HG03045 (cell line): ENCODE data around the gene KLF6.

Experiments used
- ATAC-seq: cut with Tn5 transposase; IDR thresholded peaks from one replicate; pipeline ENCODE4 v1.9.1; 2021; ENCODE audit warnings: mild to moderate bottlenecking, moderate library complexity; ENCODE audit not compliant: unreplicated experiment

The KLF6 gene

DNA sequence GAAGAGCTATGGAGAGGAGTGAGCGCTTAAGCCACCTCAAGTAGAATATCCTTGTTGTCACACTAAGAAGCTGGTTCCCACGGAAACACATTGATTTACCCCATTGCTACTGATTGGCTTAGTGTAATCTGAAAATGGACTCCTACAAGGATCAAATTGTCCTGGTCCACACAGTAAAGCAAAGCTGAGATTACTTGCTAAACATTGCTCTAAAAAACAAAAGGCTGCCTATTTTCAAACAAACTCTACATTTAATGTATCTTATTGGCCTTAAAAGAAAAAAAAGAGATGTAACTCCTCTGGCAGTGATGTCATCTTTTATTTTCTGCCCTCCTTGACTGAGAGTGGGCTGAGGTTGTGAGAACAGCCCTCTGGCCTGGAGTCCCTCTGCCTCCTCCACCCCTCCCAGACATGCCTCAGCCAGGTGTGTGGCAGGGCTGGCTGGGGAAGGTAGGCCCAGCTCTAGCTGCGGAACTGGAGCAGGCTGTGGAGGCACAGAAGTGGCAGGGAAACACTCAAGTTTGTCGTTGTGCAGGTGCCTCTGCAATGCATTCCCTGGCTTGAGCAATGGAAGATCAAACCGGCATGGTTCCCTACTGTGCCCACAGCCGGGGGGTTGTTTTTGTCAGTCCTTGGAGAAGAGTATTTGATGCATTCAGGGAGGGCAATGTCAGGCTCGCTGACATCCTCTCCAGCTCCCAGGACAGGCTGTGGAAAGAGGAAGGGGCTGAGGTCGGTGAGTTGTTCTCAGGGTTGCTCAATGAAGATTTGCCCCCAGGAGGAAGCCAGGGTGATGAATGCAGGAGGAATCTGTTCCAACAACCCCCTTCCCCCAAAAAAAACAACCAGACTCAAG, 9.1 kb downstream of the KLF6 start:
- no peak for ATAC-seq

DNA sequence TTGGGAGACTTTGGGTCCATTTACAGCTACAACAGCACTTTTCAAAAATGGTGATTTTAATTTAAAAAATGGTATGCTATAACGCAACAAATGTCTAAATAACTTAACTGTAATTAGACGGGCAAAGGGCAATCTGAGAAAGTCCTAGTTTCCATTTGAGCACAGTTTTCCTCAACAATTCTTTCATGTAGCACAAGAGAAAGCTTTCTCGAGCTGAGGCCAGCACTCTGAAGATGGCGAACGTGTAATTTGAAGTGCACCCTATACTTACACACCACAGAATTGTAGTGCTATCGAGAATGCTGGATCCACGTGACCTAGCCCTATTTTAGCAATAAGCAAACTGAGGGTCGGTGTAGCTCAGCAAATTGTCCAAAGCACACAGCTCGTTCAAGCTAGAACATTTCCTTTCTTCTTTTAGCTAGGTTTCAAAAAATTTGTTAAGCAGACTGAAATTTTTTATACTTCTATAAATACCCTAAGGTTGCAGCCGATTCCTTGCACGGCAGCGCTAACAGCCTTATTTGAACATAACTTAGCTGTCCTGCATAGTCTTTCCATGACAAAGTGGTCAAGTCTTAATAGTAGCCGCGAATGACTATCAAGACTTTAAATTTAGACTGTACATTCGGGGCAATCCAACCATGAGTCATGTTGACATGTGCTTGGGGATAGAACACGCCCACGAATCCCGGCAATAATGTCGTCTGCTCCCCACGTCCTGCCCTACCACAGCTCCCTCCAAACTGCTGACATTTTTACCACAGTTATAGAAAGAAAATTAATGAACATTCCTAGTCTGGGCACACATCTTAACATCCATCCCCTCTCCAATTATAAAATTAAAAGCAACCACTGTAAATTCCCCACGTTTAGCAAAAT, 10.0 kb downstream of the KLF6 start:
- no peak for ATAC-seq

DNA sequence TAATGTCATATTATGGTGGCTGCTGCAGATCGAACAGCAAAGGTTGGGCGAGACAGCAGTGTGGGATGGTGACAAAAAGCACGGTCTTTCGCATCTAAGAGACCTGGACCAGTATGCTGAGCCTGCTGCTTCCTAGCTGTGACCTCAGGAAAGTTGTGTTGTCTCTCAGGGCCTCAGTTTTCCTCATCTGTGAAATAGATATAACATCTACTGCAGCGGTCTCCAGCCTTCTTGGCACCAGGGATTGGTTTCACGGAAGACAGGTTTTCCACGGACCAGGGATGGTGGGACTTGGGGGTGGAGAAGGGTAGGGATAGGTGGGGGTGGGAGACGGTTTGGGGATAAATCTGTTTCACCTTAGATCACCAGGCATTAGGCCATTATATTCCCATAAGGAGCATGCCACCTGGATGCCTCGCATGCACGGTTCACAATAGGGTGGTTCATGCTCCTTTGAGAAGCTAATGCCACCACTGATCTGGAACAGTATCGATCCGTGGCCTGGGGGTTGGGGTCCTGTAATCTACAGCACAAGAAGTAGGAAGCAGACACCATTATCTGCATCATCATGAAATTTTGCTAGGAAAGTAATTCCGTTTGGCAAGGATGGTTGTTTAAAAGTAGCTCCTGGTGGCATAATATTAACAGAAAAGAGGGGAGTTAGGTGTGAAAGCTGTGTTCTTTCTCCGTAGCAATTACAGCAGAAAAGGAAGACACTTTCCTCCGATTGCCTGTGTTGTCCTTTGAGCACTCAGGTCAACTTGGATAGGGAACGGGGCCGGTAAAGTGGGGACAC, 10.8 kb downstream of the KLF6 start:
- ATAC-seq, result no peak

DNA sequence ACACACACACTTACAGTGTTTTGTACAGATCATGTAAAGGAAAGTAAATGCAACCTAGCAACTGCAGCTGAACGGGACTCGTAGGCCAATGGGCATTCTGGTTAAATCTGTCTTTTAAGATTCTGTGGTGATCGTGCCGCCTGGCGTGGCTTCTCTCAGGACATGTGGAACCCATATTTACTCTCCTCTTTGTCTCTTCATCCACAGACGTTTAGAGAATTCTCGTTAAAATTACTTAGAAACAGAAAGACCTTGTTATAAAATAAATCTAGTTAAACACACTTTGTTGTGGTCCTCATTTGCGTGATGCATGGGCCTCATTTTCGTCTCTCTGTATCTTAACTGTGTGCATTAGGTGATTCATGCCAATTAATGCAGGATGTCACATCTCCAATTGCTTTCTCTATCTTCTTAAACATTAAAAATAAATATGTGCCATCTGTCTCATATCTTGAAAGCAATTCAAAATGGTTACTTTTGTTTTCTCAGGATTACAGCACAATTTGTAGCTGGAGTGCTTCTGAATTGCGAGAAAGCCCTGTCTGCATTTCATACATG, 11.5 kb downstream of the KLF6 start:
- no peak for ATAC-seq

DNA sequence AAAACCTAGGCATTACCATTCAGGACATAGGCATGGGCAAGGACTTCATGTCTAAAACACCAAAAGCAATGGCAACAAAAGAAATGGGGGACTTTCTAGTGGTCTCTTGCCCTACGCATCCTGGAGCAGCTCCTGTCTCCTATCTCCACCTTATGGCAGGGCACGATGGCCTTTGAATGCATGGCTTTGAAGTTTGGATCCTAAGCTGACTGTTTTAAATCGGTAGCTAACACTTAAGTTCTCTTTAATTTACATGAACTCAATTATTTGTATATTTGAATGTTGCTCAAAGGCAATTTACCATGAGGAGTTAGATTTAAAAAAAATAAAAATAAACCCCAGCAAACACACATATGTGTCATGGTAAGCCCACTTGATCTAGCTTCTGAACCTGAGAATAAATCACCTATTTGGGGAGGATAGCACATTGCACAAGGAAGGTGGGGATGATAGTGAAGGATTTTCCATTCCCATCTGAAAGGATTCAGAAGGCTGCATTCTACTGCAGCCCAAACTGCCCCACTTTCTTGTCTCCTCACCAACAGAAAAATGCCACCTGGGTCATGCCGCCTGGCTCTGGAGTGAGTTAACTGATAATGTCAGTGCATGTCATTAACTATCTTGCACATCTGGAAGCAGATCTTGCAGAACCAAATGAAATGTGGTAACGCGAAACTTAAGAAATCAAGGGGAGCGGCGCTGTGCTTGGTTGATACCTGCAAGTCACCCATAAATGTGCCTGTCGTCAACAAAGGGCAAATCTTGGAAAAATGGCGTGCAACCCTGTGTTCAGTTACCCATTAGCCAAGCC, 12.4 kb downstream of the KLF6 start:
- ATAC-seq, result no peak

DNA sequence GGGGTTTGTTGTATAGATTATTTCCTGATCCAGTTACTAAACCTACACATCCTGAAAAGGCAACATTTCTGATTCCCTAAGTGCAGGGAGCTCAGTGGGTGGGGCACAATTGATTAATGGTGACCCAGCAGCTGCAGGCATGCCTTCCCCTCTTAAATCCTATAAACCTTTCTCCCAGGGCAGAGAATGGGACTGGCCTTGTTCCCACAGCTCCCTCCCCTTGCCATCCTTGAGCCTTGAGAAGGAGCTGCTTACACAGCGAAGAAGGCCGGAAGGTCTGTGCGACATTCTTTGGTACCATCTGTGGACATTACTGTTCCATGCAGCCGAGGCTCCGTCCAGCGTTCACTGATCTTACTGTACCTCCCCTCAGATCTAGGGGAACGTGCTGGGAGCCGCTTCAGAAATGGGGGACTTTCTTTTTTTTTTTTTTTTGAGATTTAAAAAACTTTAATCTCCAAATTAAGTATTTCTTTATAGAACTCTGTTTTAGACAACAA, 14.3 kb downstream of the KLF6 start:
- no peak for ATAC-seq

DNA sequence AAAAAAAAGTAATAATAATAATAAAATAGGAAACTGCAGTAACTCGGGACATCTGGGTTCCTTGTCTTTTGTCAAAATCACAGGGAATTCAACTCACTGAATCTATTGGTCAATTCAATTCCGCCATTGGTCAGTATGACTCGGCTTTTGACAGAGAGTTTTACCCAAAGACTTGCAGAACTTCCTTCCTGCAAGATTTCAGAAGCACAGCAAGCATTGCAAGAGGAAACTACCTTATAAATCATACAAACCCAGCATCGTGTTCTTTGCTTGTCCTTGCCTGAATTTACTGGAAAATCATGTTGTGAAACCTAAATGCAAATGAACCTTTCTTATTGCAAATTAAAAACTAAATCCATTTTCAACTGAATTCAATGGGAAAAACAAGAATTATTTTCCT, 15.5 kb downstream of the KLF6 start:
- ATAC-seq, result no peak

DNA sequence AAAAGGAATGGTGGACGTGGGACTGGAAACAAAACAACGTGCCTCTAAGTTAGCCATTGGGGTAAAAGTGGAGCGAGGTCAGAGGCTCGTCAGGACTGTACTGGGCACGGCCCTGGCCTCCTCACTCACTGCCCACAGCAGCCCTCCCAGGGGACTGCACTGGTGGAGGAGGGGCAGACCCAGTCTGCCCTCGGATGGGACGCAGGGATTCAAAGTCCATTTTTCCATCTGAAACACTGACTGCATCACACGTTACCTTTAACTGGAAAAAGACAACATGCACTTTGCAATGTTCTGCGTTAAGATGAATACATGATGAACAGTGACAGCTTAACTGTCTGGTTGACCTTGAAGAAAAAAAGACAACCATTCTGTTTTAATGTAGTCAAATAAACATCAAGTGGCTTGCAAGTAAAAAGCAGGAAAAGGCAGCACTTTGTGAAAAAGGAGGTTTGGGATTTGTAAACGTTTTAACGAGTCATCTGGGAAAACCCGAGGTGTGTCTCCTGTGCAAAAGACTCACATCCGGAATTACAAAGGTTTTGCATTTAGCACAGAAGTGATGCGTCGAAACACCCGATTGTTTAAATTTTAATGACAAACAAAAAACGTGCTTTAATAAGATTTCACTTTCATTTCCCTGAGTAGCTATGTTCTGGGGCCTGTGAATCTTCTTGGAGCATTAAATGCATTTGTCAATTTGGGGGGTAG, 18.8 kb downstream of the KLF6 start:
- ATAC-seq, result no peak

DNA sequence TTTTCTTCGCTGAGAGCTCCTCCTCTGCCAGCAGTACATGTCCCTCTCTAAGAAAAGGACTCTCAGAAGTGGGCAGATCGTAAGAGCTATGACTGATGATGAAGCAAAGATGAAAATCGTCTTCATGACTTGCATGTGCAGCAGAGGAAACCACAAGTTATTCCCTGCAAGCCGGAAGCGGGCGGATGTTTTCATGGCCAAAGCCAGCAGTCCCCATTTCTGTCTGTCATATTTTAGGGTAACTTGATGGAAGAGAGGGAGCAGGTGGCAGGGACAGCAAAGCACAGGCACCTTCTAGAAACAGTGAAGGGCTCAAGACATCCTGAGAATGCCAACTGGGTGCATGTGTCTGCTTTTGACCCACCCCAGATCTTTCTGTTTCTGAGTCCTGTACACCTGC, 19.9 kb downstream of the KLF6 start:
- ATAC-seq, result no peak

DNA sequence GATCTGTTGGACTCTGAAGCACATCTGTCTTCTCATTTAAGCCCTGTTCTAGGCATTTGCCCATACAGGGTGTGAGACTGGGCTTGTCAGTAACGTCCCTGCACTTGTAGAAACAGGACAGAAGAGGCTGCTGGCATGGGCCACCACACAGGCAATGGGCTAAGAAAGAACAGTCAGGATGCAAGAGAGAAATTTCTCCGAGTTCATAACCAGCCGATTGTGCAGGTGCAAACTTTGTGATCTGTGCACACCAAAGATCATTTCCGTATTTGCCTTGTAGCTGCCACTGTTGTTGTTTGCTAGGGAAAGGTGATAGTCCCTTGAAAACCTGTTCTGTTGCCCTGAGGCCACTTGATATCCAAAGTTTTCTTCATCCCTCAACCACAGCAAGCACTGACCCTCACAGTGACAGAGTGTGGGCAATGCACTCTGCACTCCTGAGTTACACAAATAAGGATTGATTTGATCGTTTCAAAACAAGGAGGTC, 20.3 kb downstream of the KLF6 start:
- ATAC-seq, result no peak

DNA sequence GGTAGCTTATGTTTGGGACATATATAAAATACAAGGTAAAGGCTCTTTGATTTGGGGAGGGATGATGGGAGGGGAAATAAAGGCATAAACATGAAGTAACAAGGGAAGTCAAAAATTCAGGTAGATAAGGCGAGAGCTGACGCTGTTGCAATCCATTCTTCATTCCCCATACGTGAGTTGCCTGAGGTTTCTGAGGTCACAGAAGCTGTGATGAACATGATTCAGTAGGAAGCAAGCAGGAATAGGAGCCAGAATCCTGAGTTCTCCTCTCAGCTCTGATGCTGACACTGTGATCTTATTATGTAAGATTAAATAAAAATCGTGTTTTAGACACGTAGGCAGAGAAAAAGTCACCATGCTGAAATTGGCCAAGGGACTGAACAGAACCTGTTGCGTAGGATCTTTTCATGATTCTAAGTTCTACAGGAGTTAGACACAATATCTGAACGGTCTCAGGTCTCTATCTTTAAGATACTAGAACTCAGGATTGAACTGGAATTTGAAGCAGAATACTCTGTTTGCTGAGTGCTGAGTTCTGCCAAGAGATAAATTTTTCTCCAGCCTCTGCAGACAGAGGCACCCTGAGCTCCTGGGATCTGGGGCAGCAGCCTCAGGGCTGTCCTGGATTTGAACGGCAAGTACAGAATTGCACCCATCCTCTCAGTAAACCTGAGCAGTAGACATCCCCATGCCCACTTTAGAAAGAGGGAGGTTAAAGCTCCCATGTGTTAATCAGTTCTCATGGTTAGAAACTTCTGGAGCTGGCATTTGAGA, 21.0 kb downstream of the KLF6 start:
- ATAC-seq, result no peak

DNA sequence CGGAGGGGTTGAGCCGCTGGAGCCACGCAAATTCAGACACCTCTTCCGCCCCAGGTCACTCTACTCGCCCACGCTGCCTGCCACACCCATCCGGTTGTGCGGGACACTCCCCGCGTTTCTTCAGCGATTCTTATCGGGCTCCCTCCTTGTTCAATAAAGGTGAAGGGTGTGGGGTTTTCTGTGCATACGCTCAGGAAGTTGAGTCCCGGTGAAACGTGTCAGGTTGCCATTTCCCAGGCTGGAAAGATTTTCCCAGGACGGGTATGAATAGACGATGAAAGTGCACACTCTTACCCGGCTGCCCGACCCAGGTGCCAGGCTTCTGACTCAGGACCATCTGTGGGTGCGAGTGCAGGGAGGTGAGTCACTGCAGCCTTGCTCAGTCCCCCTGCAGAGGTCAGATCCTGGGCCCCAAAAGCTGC, 22.0 kb downstream of the KLF6 start:
- no peak for ATAC-seq

DNA sequence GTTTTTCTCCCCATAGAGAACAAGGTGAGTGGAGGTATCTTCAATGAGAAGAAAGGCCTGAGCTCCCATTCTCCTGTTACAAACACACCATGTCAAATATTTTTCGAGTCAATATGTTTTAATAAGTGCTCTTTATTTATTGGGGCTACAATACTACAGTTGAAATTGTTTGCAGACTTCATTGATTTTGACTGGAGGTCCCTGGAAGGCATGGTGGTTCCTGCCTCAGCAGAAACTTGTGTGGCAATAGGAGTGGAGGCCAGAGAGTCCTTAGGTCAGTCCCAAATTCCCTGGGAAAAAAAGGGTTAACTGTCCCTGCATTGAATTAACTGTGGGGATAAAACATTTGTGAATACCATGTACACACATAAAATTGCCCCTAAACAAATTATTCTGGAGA, 22.7 kb downstream of the KLF6 start:
- ATAC-seq, result no peak

DNA sequence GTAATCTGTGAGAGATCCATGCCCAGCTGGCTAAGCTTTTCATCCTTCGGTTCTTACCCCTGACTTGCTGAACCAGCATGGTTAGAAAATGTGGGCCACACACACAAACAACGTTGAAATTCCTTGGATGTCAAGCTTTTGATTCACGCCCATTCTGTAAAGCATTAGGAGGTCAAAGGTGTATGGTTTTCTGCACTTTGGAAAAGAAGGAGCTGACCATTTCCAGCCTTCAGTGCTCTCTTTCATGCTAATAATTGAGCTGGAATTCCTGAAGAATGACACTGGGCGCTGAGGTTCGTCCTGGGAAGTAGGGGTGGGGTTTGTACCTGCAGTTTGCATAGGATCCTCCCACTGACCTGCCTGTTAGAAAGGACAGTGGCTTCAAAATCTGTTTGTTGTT, 23.1 kb downstream of the KLF6 start:
- no peak for ATAC-seq

DNA sequence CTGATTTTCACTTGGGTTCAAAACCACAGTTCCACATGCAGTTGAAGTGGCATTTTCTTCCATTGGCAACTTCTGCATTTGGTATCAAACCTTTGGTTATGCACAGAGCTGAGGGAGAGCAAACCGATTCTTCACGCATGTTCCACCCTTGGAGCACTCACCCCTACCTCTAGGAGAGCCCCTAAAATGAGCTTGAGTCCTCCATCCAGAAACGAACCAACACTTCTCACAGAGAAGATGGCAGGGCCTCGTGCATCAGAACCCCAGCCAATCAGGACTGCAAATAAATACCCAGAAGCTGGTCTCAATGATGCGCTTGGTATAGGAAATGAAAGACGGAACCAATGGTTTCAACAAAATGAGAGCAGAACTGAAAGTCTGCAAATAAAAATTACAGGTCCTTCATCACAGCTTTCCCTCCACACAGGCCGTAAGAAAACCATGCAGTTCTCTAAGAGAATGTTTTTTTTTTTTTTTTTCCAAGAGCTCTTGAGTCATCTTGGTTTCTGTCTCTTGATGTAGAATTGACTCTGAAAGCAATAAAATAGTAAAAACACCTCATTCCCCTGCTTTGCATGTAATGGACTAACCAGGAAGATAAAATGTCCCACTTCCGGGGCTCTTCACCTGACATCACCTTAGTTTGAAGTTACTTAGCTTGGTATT, 23.9 kb downstream of the KLF6 start:
- no peak for ATAC-seq

DNA sequence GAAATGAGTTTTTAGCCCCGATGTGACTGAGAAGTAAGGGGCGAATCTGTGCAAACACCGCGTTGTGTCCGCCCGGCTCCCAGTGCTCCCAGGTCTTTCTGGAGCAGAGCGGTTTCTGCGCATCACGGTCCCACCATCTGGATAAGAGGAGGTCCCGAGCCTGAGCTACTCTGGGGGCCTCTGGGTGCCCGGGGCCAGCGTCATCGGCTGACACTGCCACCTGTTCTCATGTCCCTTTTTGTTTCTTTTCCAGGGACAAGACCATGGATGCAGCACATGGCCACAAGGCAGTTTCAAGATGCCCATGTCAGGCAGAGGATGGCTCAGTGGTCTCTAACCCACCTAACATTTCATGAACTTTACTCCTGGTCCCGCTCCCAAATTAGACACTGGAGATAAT, 24.9 kb downstream of the KLF6 start:
- ATAC-seq, result no peak

DNA sequence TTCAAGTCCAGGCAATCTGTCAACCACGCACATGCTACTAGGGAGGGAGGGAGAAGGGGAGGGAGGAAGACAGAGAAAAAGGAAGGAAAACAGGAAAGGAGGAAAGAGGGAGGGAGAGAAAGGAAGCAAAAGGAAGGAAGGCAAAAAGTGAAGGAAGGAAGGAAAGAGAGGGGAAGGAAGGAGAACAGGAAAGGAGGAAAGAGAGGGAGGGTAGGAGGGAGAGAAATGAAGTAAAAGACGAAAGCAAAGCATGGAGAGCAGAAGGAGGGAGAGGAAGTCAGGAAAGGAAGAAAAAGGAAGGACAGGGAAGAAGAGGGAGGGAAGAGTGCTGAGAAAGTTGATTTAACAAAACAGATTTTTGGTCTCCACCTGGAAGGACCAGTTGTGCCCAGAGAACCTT, 25.6 kb downstream of the KLF6 start:
- no peak for ATAC-seq

DNA sequence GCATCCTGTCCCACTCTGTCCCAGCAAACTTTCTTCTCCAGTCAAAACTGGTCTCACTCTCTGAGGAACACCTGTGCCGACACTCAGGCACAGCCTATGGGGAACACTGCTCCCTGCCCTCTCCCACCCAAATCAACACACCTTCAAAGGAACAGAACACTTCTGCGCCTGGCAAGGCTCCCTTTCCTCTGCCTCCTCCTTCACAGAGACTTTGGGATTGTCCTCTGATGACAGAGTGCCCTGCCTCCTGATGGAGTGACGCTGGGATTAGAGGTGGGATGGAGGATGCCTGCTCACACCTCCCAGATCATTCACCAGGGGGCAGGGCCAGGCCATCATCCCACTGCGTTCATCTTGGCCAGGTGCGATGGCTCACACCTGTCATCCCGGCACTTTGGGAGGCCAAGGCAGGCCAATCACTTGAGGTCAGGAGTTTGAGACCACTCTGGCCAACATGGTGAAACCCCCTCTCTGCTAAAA, 26.5 kb downstream of the KLF6 start:
- ATAC-seq, result no peak
